Calu3 (cell line): ENCODE measurements around the gene MYRFL. TPM values are rescaled to one million over a fixed set of nuclear protein-coding genes. Genes with fewer than 3 reads are reported as not detected.

Experiments used
- BruUV-seq: library from RNA; stranded (reverse); fragments of 400-500 nt; replicated peaks from 2 replicates; lab custom pipeline; 2021; lab: Mats Ljungman, UMichigan
- CTCF ChIA-PET: fragments of 300-600 bp; sonication (Branson Sonifier 250); formaldehyde crosslinking; loops from one replicate; lab custom pipeline; 2022; ENCODE audit warnings: antibody characterized with exemption; lab: Charles Lee
- DNase-seq: peaks from one replicate; pipeline ENCODE4 v3.0.0; 2022
- H3K27ac Mint-ChIP-seq: one replicate; pipeline ENCODE4 v1.8.0; 2022; ENCODE audit warnings: mixed read lengths; ENCODE audit not compliant: unreplicated experiment
- H3K27me3 Mint-ChIP-seq: one replicate; pipeline ENCODE4 v1.8.0; 2022; ENCODE audit warnings: mixed read lengths; ENCODE audit not compliant: unreplicated experiment
- H3K36me3 Mint-ChIP-seq: one replicate; pipeline ENCODE4 v1.8.0; 2022; ENCODE audit warnings: mild to moderate bottlenecking, moderate library complexity, mixed read lengths; ENCODE audit not compliant: insufficient read depth, unreplicated experiment
- H3K4me1 Mint-ChIP-seq: one replicate; pipeline ENCODE4 v1.8.0; 2022; ENCODE audit warnings: mild to moderate bottlenecking, low read depth, mixed read lengths; ENCODE audit not compliant: unreplicated experiment
- H3K4me3 Mint-ChIP-seq: one replicate; pipeline ENCODE4 v1.8.0; 2022; ENCODE audit warnings: mild to moderate bottlenecking, low read depth, moderate library complexity, mixed read lengths; ENCODE audit not compliant: unreplicated experiment
- H3K9me3 Mint-ChIP-seq: one replicate; pipeline ENCODE4 v1.8.0; 2022; ENCODE audit warnings: low read depth, mixed read lengths; ENCODE audit not compliant: unreplicated experiment
- CTCF ChIP-seq: fragments of 200-600 bp; IDR thresholded peaks from one replicate; pipeline ENCODE4 v1.8.0; 2022; ENCODE audit warnings: antibody characterized with exemption; ENCODE audit not compliant: unreplicated experiment
- intact Hi-C: fragments of 100-400 bp; cut with micrococcal nuclease; formaldehyde crosslinking; loops from one replicate; pipeline ENCODE4 v1.10.0; 2022; ENCODE audit not compliant: unreplicated experiment
- total RNA-seq: library from RNA; stranded (reverse); gene quantifications from 2 replicates; pipeline ENCODE4 v1.2.3, GENCODE V29; 2022

MYRFL gene
- total RNA-seq, 1 experiment from 2014 or later, result 1.7 TPM

- CTCF ChIA-PET, result no interaction called here
- TF ChIP-seq CTCF, result no peak
- Mint-ChIP-seq H3K27ac (no peak overlapping the region), H3K27me3 (no peaks in the 10 kb centered on the region), H3K9me3 (no peaks in the 10 kb centered on the region), H3K36me3 (no peaks in the 10 kb centered on the region), H3K4me3 (no peak overlapping the region), H3K4me1 (peaks cover 49% of the 10 kb centered on the region)
- DNase-seq, result no peak
- intact Hi-C loops, result no loop called here
- BruUV-seq, result no TSS peak
Observed at GRCh38 chr12:69843608-69844007, 18.6 kb downstream of the MYRFL start.

GRCh38 chr12:69844416-69844815 lies 19.4 kb downstream of the MYRFL start:
- H3K4me1 Mint-ChIP-seq, result peaks cover 41% of the 10 kb centered on the region
- no peak for TF ChIP-seq CTCF
- no peaks in the 10 kb centered on the region for H3K36me3 Mint-ChIP-seq
- H3K27me3 Mint-ChIP-seq, result no peaks in the 10 kb centered on the region
- no peak for DNase-seq
- intact Hi-C loops, result no loop called here
- H3K4me3 Mint-ChIP-seq, result no peak overlapping the region
- BruUV-seq, result no TSS peak
- no peak overlapping the region for H3K27ac Mint-ChIP-seq
- CTCF ChIA-PET, result no interaction called here
- no peaks in the 10 kb centered on the region for H3K9me3 Mint-ChIP-seq

GRCh38 chr12:69844836-69845235 lies 19.8 kb downstream of the MYRFL start:
- intact Hi-C loops, result no loop called here
- no peak overlapping the region for H3K4me3 Mint-ChIP-seq
- CTCF ChIA-PET, result no interaction called here
- H3K36me3 Mint-ChIP-seq, result no peaks in the 10 kb centered on the region
- no peak overlapping the region for H3K27ac Mint-ChIP-seq
- H3K4me1 Mint-ChIP-seq, result peaks cover 36% of the 10 kb centered on the region
- no TSS peak for BruUV-seq
- H3K9me3 Mint-ChIP-seq, result no peaks in the 10 kb centered on the region
- no peak for DNase-seq
- no peak for TF ChIP-seq CTCF
- no peaks in the 10 kb centered on the region for H3K27me3 Mint-ChIP-seq

GRCh38 chr12:69846976-69847375 lies 21.9 kb downstream of the MYRFL start:
- TF ChIP-seq CTCF, result no peak
- no peak for DNase-seq
- CTCF ChIA-PET, result no interaction called here
- intact Hi-C loops, result no loop called here
- Mint-ChIP-seq H3K4me1 (peaks cover 15% of the 10 kb centered on the region), H3K4me3 (no peak overlapping the region), H3K27ac (no peak overlapping the region), H3K27me3 (no peaks in the 10 kb centered on the region), H3K9me3 (peaks cover 2% of the 10 kb centered on the region), H3K36me3 (no peaks in the 10 kb centered on the region)
- BruUV-seq, result no TSS peak
